T-cell (primary cell): ENCODE data around the gene OAS1. TPM values are rescaled to one million over a fixed set of nuclear protein-coding genes. Genes with fewer than 3 reads are reported as not detected.
A peak's percentile ranks its signal among the peaks of the same experiment; 100 is the strongest.

Experiments
- ATAC-seq, 4 experiments: fragments of 200-7000 bp in 3 of 4; fragments of 150-1000 bp in 1 of 4; cut with Tn5 transposase; replicated peaks in 1 of 4; 1 replicate in 3 of 4; 2 replicates in 1 of 4; pipeline ENCODE4 v1.10.0; 2021; ENCODE audit warnings: moderate library complexity in 3 of 4, mild to moderate bottlenecking in 2 of 4, moderate number of reproducible peaks in 1 of 4
- CTCF ChIA-PET, 2 donors: fragments of 300-600 bp; sonication (Branson Sonifier 250); formaldehyde crosslinking; loops; one replicate each; lab custom pipeline; 2022; ENCODE audit warnings: antibody characterized with exemption in 2 of 2; lab: Charles Lee
- POLR2A ChIA-PET, 2 donors: fragments of 300-600 bp; sonication (Branson Sonifier 250); formaldehyde crosslinking; loops; one replicate each; lab custom pipeline; 2022; ENCODE audit warnings: antibody characterized with exemption in 2 of 2; lab: Charles Lee
- DNase-seq, 35 experiments: peaks; one replicate each; pipeline versions ENCODE4 v3.0.0 to v3.0.0-alpha.2; 2013 to 2023
- H3K27ac ChIP-seq: one replicate; pipeline ENCODE4 v1.5.1; 2013; ENCODE audit warnings: low read length
- H3K27me3 ChIP-seq, 2 experiments: replicated peaks in 1 of 2; 1 replicate in 1 of 2; 2 replicates in 1 of 2; pipeline versions ENCODE4 v1.6.1 to v1.7.0; 2013; ENCODE audit warnings: low read length in 1 of 2, mixed read lengths in 1 of 2; ENCODE audit not compliant: control insufficient read depth in 2 of 2, insufficient read depth in 2 of 2; ENCODE audit errors: extremely low read depth in 1 of 2
- H3K36me3 ChIP-seq, 2 donors: 1 replicate in 1 of 2; 2 replicates in 1 of 2; pipeline versions ENCODE4 v1.6.1 to v1.7.0; 2013; ENCODE audit warnings: low read length in 1 of 2; ENCODE audit not compliant: control insufficient read depth in 2 of 2, insufficient read depth in 1 of 2; ENCODE audit errors: extremely low read depth in 1 of 2
- H3K4me1 ChIP-seq, 2 experiments: 1 replicate in 1 of 2; 2 replicates in 1 of 2; pipeline versions ENCODE4 v1.6.1 to v1.7.0; 2013; ENCODE audit warnings: low read length in 2 of 2, mixed read lengths in 1 of 2; ENCODE audit not compliant: insufficient read depth in 2 of 2, control insufficient read depth in 1 of 2; ENCODE audit errors: extremely low read depth in 1 of 2
- H3K4me3 ChIP-seq, 2 donors: 1 replicate in 1 of 2; 2 replicates in 1 of 2; pipeline versions ENCODE4 v1.5.1 to v1.7.0; 2013; ENCODE audit warnings: mild to moderate bottlenecking in 2 of 2, low read length in 1 of 2, moderate library complexity in 1 of 2; ENCODE audit not compliant: control insufficient read depth in 1 of 2; ENCODE audit errors: extremely low read depth in 1 of 2
- H3K9me3 ChIP-seq: 2 replicates; pipeline ENCODE4 v1.7.0; 2013
- H3K27ac Mint-ChIP-seq, 2 donors: one replicate each; pipeline ENCODE4 v1.8.0; 2020 to 2021; ENCODE audit warnings: mild to moderate bottlenecking in 2 of 2, mixed read lengths in 2 of 2
- H3K27me3 Mint-ChIP-seq, 2 donors: one replicate each; pipeline ENCODE4 v1.8.0; 2021 to 2022; ENCODE audit warnings: mixed read lengths in 2 of 2
- H3K36me3 Mint-ChIP-seq: one replicate; pipeline ENCODE4 v1.8.0; 2021; ENCODE audit warnings: mixed read lengths
- H3K4me1 Mint-ChIP-seq, 3 donors: one replicate each; pipeline ENCODE4 v1.8.0; 2020 to 2022; ENCODE audit warnings: mixed read lengths in 3 of 3, mild to moderate bottlenecking in 1 of 3
- H3K4me3 Mint-ChIP-seq, 3 donors: one replicate each; pipeline ENCODE4 v1.8.0; 2020 to 2022; ENCODE audit warnings: mild to moderate bottlenecking in 3 of 3, mixed read lengths in 3 of 3, moderate library complexity in 3 of 3
- H3K9me3 Mint-ChIP-seq, 3 donors: one replicate each; pipeline ENCODE4 v1.8.0; 2020 to 2022; ENCODE audit warnings: mixed read lengths in 3 of 3
- whole genome bisulfite sequencing: methylation state at CpG from one replicate; pipeline ENCODE4 v1.1.5; 2013; ENCODE audit warnings: missing lambda C conversion rate; ENCODE audit not compliant: insufficient coverage; 5-methylcytosine and 5-hydroxymethylcytosine counted together
- total RNA-seq, 35 experiments: library from RNA in 6 of 35; stranded (reverse) in 6 of 35; fragments of 120-200 nt in 1 of 35; gene quantifications; one replicate each; pipeline versions ENCODE4 v1.2.1 to v1.2.4 and lab custom pipeline; 2013 to 2026

The OAS1 gene
- total RNA-seq, 5 donors from 2014 or later (not counting 1 experiment from before 2014, with no cell fraction given): 8.5 to 22.9 (median 11.4) TPM

DNA sequence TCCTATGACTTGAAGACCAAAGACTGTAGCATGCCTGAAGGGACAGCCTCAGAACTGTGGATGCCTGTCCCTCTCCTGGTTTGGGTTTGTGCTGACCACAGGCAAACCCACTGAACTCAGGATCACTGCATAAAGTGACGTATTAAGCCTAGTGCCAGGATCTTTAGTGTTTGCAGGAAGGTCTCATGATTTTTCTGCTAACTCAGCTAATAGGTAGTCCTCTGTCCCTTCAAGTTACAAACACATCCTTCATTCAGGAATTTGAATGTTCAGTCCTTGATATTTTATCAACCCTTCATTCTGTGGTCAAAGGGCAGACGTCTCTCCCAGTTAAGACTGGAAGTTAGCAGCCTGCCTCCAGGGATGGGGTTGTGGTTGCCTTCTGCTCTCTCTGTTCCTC is 21.2 kb downstream of the OAS1 start:
- CTCF ChIA-PET: no interaction called here
- DNase-seq (no peak), ATAC-seq (no peak)

DNA sequence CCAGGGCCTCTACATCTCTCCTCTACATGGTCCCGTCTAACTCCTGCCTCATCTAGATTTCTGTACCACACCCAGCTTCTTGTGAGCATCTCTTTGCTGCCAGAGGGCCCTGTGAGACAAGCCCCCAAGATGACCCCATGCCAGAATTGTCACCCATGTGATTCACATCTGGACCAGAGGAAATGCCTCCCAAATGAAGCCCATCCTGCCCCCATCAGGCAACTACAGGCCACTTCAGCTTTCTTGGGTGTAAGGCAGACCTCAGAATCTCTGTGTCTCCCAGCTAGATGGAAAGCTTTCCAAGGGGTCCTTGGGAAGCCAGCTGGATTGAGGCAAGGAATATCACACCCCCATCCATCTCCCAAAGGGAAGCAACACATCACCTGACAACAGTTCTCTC is 22.2 kb downstream of the OAS1 start:
- POLR2A ChIA-PET: no interaction called here
- no peaks in the 10 kb centered on the region for H3K27me3 Mint-ChIP-seq
- peaks cover 23% of the 10 kb centered on the region for H3K36me3 Mint-ChIP-seq

More for the DNA sequence above, 21.2 kb downstream of the OAS1 start:
- H3K4me3 Mint-ChIP-seq: no peak overlapping the region
- Histone ChIP-seq H3K4me3 (no peak overlapping the region), H3K27ac (no peak overlapping the region), H3K4me1 (no peaks in the 10 kb centered on the region), H3K9me3 (no peaks in the 10 kb centered on the region), H3K27me3 (no peaks in the 10 kb centered on the region), H3K36me3 (peaks cover 0 to 3% of the 10 kb centered on the region in 2 donors)
- H3K36me3 Mint-ChIP-seq: peaks cover 34% of the 10 kb centered on the region
- peaks cover 0 to 2% (median 0%) of the 10 kb centered on the region in 3 donors for H3K4me1 Mint-ChIP-seq
- WGBS: 100% methylated on average over 1 of the region's 2 CpGs
- POLR2A ChIA-PET: no interaction called here
- H3K9me3 Mint-ChIP-seq: peaks cover 0 to 7% (median 6%) of the 10 kb centered on the region in 3 donors
- no peak overlapping the region for H3K27ac Mint-ChIP-seq
- no peaks in the 10 kb centered on the region for H3K27me3 Mint-ChIP-seq

DNA sequence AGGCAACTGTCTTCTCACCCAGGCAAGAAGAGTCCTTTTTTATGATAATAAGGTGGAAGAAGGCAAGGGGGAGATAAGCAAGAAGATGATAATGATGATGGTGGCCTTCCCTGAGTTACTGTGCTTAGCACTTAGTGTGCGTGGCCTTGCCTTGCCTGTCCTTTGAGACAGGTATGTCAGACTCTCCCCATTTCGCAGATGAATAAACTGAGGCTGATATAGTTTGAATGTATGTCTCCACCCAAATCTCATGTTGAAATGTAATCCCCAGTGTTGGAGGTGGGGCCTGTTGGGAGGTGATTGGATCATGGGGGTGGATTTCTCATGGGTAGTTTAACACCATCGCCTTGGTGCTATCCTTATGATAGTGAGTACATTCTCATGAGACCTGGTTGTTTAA is 23.0 kb downstream of the OAS1 start:
- Histone ChIP-seq H3K36me3 (peaks cover 0 to 3% of the 10 kb centered on the region in 2 donors), H3K9me3 (no peaks in the 10 kb centered on the region), H3K4me1 (no peaks in the 10 kb centered on the region), H3K27ac (no peak overlapping the region), H3K27me3 (no peaks in the 10 kb centered on the region), H3K4me3 (no peak overlapping the region)
- ChIA-PET POLR2A (no interaction called here), CTCF (no interaction called here)
- DNase-seq: no peak
- no peak for ATAC-seq
- Mint-ChIP-seq H3K4me1 (peaks cover 0 to 4% (median 0%) of the 10 kb centered on the region in 3 donors), H3K9me3 (peaks cover 0 to 7% (median 6%) of the 10 kb centered on the region in 3 donors), H3K4me3 (no peak overlapping the region), H3K27ac (no peak overlapping the region), H3K36me3 (peaks cover 16% of the 10 kb centered on the region), H3K27me3 (no peaks in the 10 kb centered on the region)
- 100% methylated on average over 1 of the region's 3 CpGs for WGBS

More for the DNA sequence above, 22.2 kb downstream of the OAS1 start:
- Histone ChIP-seq H3K9me3 (no peaks in the 10 kb centered on the region), H3K27ac (no peak overlapping the region), H3K36me3 (peaks cover 0 to 3% of the 10 kb centered on the region in 2 donors), H3K4me1 (no peaks in the 10 kb centered on the region), H3K4me3 (no peak overlapping the region), H3K27me3 (no peaks in the 10 kb centered on the region)
- no peak for DNase-seq
- no peak overlapping the region for H3K27ac Mint-ChIP-seq
- ATAC-seq: no peak
- 67% methylated on average over 1 of the region's 1 CpG for WGBS
- H3K4me1 Mint-ChIP-seq: peaks cover 0 to 2% (median 0%) of the 10 kb centered on the region in 3 donors
- peaks cover 0 to 7% (median 6%) of the 10 kb centered on the region in 3 donors for H3K9me3 Mint-ChIP-seq
- CTCF ChIA-PET: no interaction called here
- no peak overlapping the region for H3K4me3 Mint-ChIP-seq

DNA sequence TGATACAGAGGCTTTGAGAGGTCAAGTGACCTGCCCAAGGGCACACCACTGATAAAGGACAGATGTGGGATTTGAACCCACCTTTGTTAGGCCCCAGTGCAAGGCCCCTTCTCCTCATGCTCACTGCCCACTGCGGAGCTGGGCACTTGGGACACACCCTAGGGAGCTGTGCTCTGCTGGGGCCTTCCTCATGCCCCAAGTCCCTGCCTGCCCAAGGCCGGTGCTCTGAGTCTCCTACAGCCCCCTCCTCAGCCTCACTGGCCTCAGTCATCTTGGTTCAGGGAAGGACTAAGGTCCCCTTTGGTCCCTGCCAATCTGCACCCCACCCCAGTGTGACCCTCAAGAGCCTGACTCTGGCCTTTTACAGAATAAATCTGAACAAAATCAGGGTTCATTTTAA is 23.6 kb downstream of the OAS1 start:
- Mint-ChIP-seq H3K4me1 (peaks cover 0 to 4% (median 2%) of the 10 kb centered on the region in 3 donors), H3K36me3 (peaks cover 10% of the 10 kb centered on the region), H3K9me3 (peaks cover 1 to 7% (median 6%) of the 10 kb centered on the region in 3 donors), H3K27ac (no peak overlapping the region), H3K4me3 (no peak overlapping the region), H3K27me3 (no peaks in the 10 kb centered on the region)
- Histone ChIP-seq H3K36me3 (peaks cover 0 to 3% of the 10 kb centered on the region in 2 donors), H3K9me3 (no peaks in the 10 kb centered on the region), H3K27me3 (no peaks in the 10 kb centered on the region), H3K27ac (no peak overlapping the region), H3K4me3 (no peak overlapping the region), H3K4me1 (no peaks in the 10 kb centered on the region)
- POLR2A ChIA-PET: no interaction called here
- ATAC-seq (no peak), DNase-seq (no peak)
- 96% methylated on average over 2 of the region's 2 CpGs for WGBS
- CTCF ChIA-PET: no interaction called here

GRCh38 chr12:112932485-112933128 is 25.8 kb downstream of the OAS1 start:
- H3K4me1 Mint-ChIP-seq: peaks cover 5 to 14% (median 9%) of the 10 kb centered on the region in 3 donors
- CTCF ChIA-PET: no interaction called here
- Histone ChIP-seq H3K9me3 (no peaks in the 10 kb centered on the region), H3K36me3 (peaks cover 0 to under 1% of the 10 kb centered on the region in 2 donors), H3K27ac (no peak overlapping the region), H3K27me3 (no peaks in the 10 kb centered on the region), H3K4me3 (no peak overlapping the region), H3K4me1 (no peaks in the 10 kb centered on the region)
- peaks cover 3 to 6% (median 6%) of the 10 kb centered on the region in 3 donors for H3K9me3 Mint-ChIP-seq
- no peak for DNase-seq
- H3K27ac Mint-ChIP-seq: peak overlapping the region in 1 of 2 donors; percentile 1
- no peaks in the 10 kb centered on the region for H3K27me3 Mint-ChIP-seq
- no peak overlapping the region for H3K4me3 Mint-ChIP-seq
- no peak for ATAC-seq
- POLR2A ChIA-PET: no interaction called here
- H3K36me3 Mint-ChIP-seq: peaks cover 3% of the 10 kb centered on the region
- 82% methylated on average over 5 of the region's 6 CpGs for WGBS

- DNase-seq: no peak
- Histone ChIP-seq H3K4me3 (no peak overlapping the region), H3K27me3 (no peaks in the 10 kb centered on the region), H3K9me3 (no peaks in the 10 kb centered on the region), H3K4me1 (no peaks in the 10 kb centered on the region), H3K27ac (no peak overlapping the region), H3K36me3 (no peaks in the 10 kb centered on the region)
- no peaks in the 10 kb centered on the region for H3K27me3 Mint-ChIP-seq
- ChIA-PET CTCF (no interaction called here), POLR2A (no interaction called here)
- peaks cover 0 to 6% (median 3%) of the 10 kb centered on the region in 3 donors for H3K9me3 Mint-ChIP-seq
- no peaks in the 10 kb centered on the region for H3K36me3 Mint-ChIP-seq
- ATAC-seq: no peak
- H3K27ac Mint-ChIP-seq: peak overlapping the region in 1 of 2 donors; percentile 1
- H3K4me1 Mint-ChIP-seq: peaks cover 10 to 19% (median 14%) of the 10 kb centered on the region in 3 donors
- H3K4me3 Mint-ChIP-seq: no peak overlapping the region
- WGBS: 100% methylated on average over 1 of the region's 2 CpGs
These were observed 26.4 kb downstream of the OAS1 start for GRCh38 chr12:112933129-112933505.
